ENCODE data around the gene CCM2.

Gene CCM2

GRCh38 chr7:45089341-45089891, 89.4 kb downstream of the CCM2 start:
- H3K4me2 ChIP-seq: no peak overlapping the region
- H4K20me1 ChIP-seq (ENCODE audit: insufficient read depth): no peaks in the 10 kb centered on the region
- no peak overlapping the region for H3K4me3 ChIP-seq (IDR thresholded peaks at IDR 0.05; ENCODE audit: insufficient read depth, low read depth, low read length)
- no peak overlapping the region for H3K9ac ChIP-seq
- H3K27me3 ChIP-seq (ENCODE audit: insufficient read depth, low read depth): no peaks in the 10 kb centered on the region
- H3K79me2 ChIP-seq (ENCODE audit: insufficient read depth, low read depth): no peaks in the 10 kb centered on the region
- peaks cover 3% of the 10 kb centered on the region for H3K4me1 ChIP-seq (ENCODE audit: low read depth, poor library complexity, severe bottlenecking)
- TF ChIP-seq CTCF (conservative IDR thresholded peaks at IDR 0.05; ENCODE audit: low read depth, low read length): no peak
- H3K36me3 ChIP-seq (ENCODE audit: insufficient read depth): no peaks in the 10 kb centered on the region
- H2AFZ ChIP-seq (ENCODE audit: low read depth): no peak overlapping the region; the same call in 1 of the 2 replicates
- no peak overlapping the region for H3K27ac ChIP-seq

- Histone ChIP-seq H3K4me3 (IDR thresholded peaks at IDR 0.05; ENCODE audit: insufficient read depth, low read depth, low read length) (no peak overlapping the region), H2AFZ (ENCODE audit: low read depth) (no peak overlapping the region), H3K4me2 (no peak overlapping the region)
Measured at GRCh38 chr7:45092100-45092930, 92.3 kb downstream of the CCM2 start.

GRCh38 chr7:45092931-45093235, 92.9 kb downstream of the CCM2 start:
- H3K36me3 ChIP-seq (ENCODE audit: insufficient read depth): no peaks in the 10 kb centered on the region
- no peak overlapping the region for H3K9ac ChIP-seq
- no peak overlapping the region for H2AFZ ChIP-seq (ENCODE audit: low read depth)
- H3K27ac ChIP-seq: no peak overlapping the region
- no peak for TF ChIP-seq CTCF (conservative IDR thresholded peaks at IDR 0.05; ENCODE audit: low read depth, low read length)
- no peaks in the 10 kb centered on the region for H3K79me2 ChIP-seq (ENCODE audit: insufficient read depth, low read depth)
- no peaks in the 10 kb centered on the region for H4K20me1 ChIP-seq (ENCODE audit: insufficient read depth)
- no peak overlapping the region for H3K4me3 ChIP-seq (IDR thresholded peaks at IDR 0.05; ENCODE audit: insufficient read depth, low read depth, low read length)
- H3K4me1 ChIP-seq (ENCODE audit: low read depth, poor library complexity, severe bottlenecking): peaks cover 3% of the 10 kb centered on the region
- no peak overlapping the region for H3K4me2 ChIP-seq
- H3K27me3 ChIP-seq (ENCODE audit: insufficient read depth, low read depth): no peaks in the 10 kb centered on the region

More at GRCh38 chr7:45092100-45092930, 92.3 kb downstream of the CCM2 start:
- Histone ChIP-seq H3K36me3 (ENCODE audit: insufficient read depth) (no peaks in the 10 kb centered on the region), H3K4me1 (ENCODE audit: low read depth, poor library complexity, severe bottlenecking) (peaks cover 3% of the 10 kb centered on the region), H3K9ac (no peak overlapping the region), H4K20me1 (ENCODE audit: insufficient read depth) (no peaks in the 10 kb centered on the region), H3K27ac (no peak overlapping the region), H3K79me2 (ENCODE audit: insufficient read depth, low read depth) (no peaks in the 10 kb centered on the region), H3K27me3 (ENCODE audit: insufficient read depth, low read depth) (no peaks in the 10 kb centered on the region)
- no peak for TF ChIP-seq CTCF (conservative IDR thresholded peaks at IDR 0.05; ENCODE audit: low read depth, low read length)

- Histone ChIP-seq H3K4me3 (IDR thresholded peaks at IDR 0.05; ENCODE audit: insufficient read depth, low read depth, low read length) (no peak overlapping the region), H3K36me3 (ENCODE audit: insufficient read depth) (peaks cover 33% of the 10 kb centered on the region; the same call in 1 of the 2 replicates), H2AFZ (ENCODE audit: low read depth) (no peak overlapping the region), H3K4me1 (ENCODE audit: low read depth, poor library complexity, severe bottlenecking) (no peaks in the 10 kb centered on the region), H3K79me2 (ENCODE audit: insufficient read depth, low read depth) (no peaks in the 10 kb centered on the region), H3K4me2 (no peak overlapping the region), H3K27me3 (ENCODE audit: insufficient read depth, low read depth) (no peaks in the 10 kb centered on the region), H4K20me1 (ENCODE audit: insufficient read depth) (0 out of 2 replicates have a peak, but pooled peaks cover 3% of the 10 kb centered on the region), H3K27ac (no peak overlapping the region), H3K9ac (no peak overlapping the region)
- no peak for TF ChIP-seq CTCF (conservative IDR thresholded peaks at IDR 0.05; ENCODE audit: low read depth, low read length)
Measured at GRCh38 chr7:45098983-45099839, 99.2 kb downstream of the CCM2 start.

All from KMS-11 (cell line).